Mucosa of descending colon (tissue), 3 donors: ENCODE measurements around the gene SMPDL3A. TPM values are rescaled to one million over a fixed set of nuclear protein-coding genes. Genes with fewer than 3 reads are reported as not detected.

Experiments used
- ATAC-seq: fragments of 200-7000 bp; cut with Tn5 transposase; one replicate; pipeline ENCODE4 v1.9.1; 2020; ENCODE audit warnings: mild to moderate bottlenecking, moderate library complexity
- DNase-seq, 3 donors: peaks; one replicate each; pipeline ENCODE4 v3.0.0-alpha.2; 2020
- H3K36me3 ChIP-seq: fragments of 200-600 bp; one replicate; pipeline ENCODE4 v1.8.0; 2021; ENCODE audit warnings: low read depth, mild to moderate bottlenecking
- H3K4me1 ChIP-seq: fragments of 200-600 bp; one replicate; pipeline ENCODE4 v1.8.0; 2021; ENCODE audit warnings: low read depth, mild to moderate bottlenecking
- H3K4me3 ChIP-seq: fragments of 200-600 bp; one replicate; pipeline ENCODE4 v1.8.0; 2021; ENCODE audit warnings: mild to moderate bottlenecking
- H3K9me3 ChIP-seq: fragments of 200-600 bp; one replicate; pipeline ENCODE4 v1.8.0; 2021; ENCODE audit warnings: mild to moderate bottlenecking
- CTCF ChIP-seq: fragments of 200-600 bp; IDR thresholded peaks from one replicate; pipeline ENCODE4 v1.8.0; 2022; ENCODE audit warnings: antibody characterized with exemption, mild to moderate bottlenecking
- intact Hi-C, 2 donors: fragments of 100-400 bp; cut with DNase I in 1 of 2; cut with micrococcal nuclease in 1 of 2; formaldehyde crosslinking; loops; one replicate each; pipeline versions ENCODE4 v1.11.0 to v1.11.1; 2022; cut with DNase I, micrococcal nuclease
- total RNA-seq, 3 donors: library from RNA; stranded (reverse); fragmentation: NEBNext Ultra II Directional in 2 of 3; extraction: Animal tissue kit (Norgen Biotek cat#: 25700) in 2 of 3; gene quantifications; one replicate each; pipeline versions ENCODE4 v1.2.1 to v1.2.4, GENCODE V29; 2021 to 2023
- donor health status: DM: no; HTN: no; CAD: no; lungs with moderate emphysema.
- donor health status: DM: no; HTN: no; CAD: no.
- donor health status: DM: no; HTN: yes; CAD: no.

Gene SMPDL3A
- total RNA-seq, 3 donors from 2014 or later = 81.7 to 192 (median 158) TPM

- intact Hi-C loops = no loop called here
- ATAC-seq (no peak), DNase-seq (no peak)
- TF ChIP-seq CTCF = no peak
- Histone ChIP-seq H3K4me1 (no peaks in the 10 kb centered on the region), H3K9me3 (no peaks in the 10 kb centered on the region), H3K4me3 (no peak within 1 kb of the TSS), H3K36me3 (no peaks in the 10 kb centered on the region)
These were observed 9.4 kb upstream of the SMPDL3A start, which contains the start of gene FABP7 for GRCh38 chr6:122779667-122780066. TSS of gene FABP7 (plus strand) at chr6:122779716. CDS start at chr6:122779795, 79 bp downstream.

GRCh38 chr6:122780114-122780513, 8.9 kb upstream of the SMPDL3A start:
- H3K9me3 ChIP-seq = no peaks in the 10 kb centered on the region
- ATAC-seq (no peak), DNase-seq (no peak)
- TF ChIP-seq CTCF = no peak
- no peaks in the 10 kb centered on the region for H3K4me1 ChIP-seq
- H3K4me3 ChIP-seq = no peak overlapping the region
- H3K36me3 ChIP-seq = no peaks in the 10 kb centered on the region
- intact Hi-C loops = no loop called here

DNA sequence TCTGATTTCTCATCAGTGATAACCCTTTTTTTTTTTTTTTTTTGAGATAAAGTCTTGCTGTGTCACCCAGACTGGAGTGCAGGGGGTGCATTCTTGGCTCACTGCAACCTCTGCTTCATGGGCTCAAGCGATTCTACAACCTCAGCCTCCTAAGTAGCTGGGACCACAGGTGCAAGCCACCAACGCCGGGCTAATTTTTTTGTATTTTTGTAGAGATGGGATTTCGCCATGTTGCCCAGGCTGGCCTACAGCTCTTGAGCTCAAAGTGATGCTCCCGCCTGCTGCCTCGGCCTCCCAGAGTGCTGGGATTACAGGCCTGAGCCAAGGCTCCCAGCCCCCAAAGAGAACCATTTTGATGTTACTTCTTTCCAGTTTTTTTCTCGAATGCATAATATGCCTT, 7.3 kb upstream of the SMPDL3A start:
- Histone ChIP-seq H3K9me3 (no peaks in the 10 kb centered on the region), H3K4me3 (no peak overlapping the region), H3K4me1 (no peaks in the 10 kb centered on the region), H3K36me3 (no peaks in the 10 kb centered on the region)
- DNase-seq (no peak), ATAC-seq (no peak)
- TF ChIP-seq CTCF = no peak
- intact Hi-C loops = no loop called here

- Histone ChIP-seq H3K4me1 (peaks cover 3% of the 10 kb centered on the region), H3K9me3 (no peaks in the 10 kb centered on the region), H3K36me3 (no peaks in the 10 kb centered on the region), H3K4me3 (no peak overlapping the region)
- ATAC-seq = no peak
- intact Hi-C loops = no loop called here
- TF ChIP-seq CTCF = no peak
- DNase-seq = no peak
These were observed 5.7 kb upstream of the SMPDL3A start for GRCh38 chr6:122783401-122783800.

- no peak for DNase-seq
- intact Hi-C loops = no loop called here
- no peaks in the 10 kb centered on the region for H3K9me3 ChIP-seq
- H3K4me1 ChIP-seq = peaks cover 7% of the 10 kb centered on the region
- H3K36me3 ChIP-seq = no peaks in the 10 kb centered on the region
- no peak overlapping the region for H3K4me3 ChIP-seq
- ATAC-seq = no peak
- no peak for TF ChIP-seq CTCF
These were observed 3.2 kb upstream of the SMPDL3A start for GRCh38 chr6:122785891-122786290.

DNA sequence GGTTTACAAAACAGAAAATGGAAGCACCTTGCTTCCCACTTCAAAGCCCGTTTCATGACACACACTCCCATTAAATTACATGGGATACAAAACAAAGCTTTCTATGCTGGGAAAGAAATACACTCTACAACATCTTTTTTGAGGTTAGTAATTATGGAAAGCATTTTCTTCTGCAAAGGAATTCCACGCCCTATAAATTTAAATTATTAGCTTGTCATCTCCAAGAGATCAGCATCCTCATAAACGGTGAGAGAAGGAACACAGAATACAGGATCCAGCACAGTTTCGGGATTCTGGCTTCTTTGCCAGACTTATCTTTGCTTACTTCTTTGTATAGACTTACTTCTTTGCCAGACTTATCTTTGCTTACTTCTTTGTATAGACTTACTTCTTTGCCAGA, 1.3 kb upstream of the SMPDL3A start:
- Histone ChIP-seq H3K4me3 (no peak overlapping the region), H3K36me3 (no peaks in the 10 kb centered on the region), H3K4me1 (peaks cover 17% of the 10 kb centered on the region), H3K9me3 (no peaks in the 10 kb centered on the region)
- intact Hi-C loops = no loop called here
- no peak for TF ChIP-seq CTCF
- ATAC-seq (no peak), DNase-seq (no peak)
